Measurements from ENCODE around the gene DHRS2. TPM values are rescaled to one million over a fixed set of nuclear protein-coding genes. Genes with fewer than 3 reads are reported as not detected.
"Not testable (repeated sequence)": the region's sequence is repeated elsewhere in the genome, so short reads cannot be mapped to it uniquely, and the experiment has no call there.

The DHRS2 gene
- total RNA-seq, 1 experiment from 2014 or later, result 0.42 TPM

GRCh38 chr14:23660290-23661226 lies 24.4 kb downstream of the DHRS2 start:
- no peak for DNase-seq (ENCODE audit: low read depth, low spot score)
- in situ Hi-C loops (cut with HindIII; ENCODE audit: low pct_unique_long_range_greater_than_20kb, low sequenced_read_pairs), result no loop called here

GRCh38 chr14:23661542-23661941 lies 25.4 kb downstream of the DHRS2 start:
- in situ Hi-C loops (cut with HindIII; ENCODE audit: low pct_unique_long_range_greater_than_20kb, low sequenced_read_pairs), result no loop called here
- no peak for DNase-seq (ENCODE audit: low read depth, low spot score)

GRCh38 chr14:23663127-23663526 lies 27.0 kb downstream of the DHRS2 start:
- in situ Hi-C loops (cut with HindIII; ENCODE audit: low pct_unique_long_range_greater_than_20kb, low sequenced_read_pairs), result no loop called here
- no peak for DNase-seq (ENCODE audit: low read depth, low spot score)

- no peak for DNase-seq (ENCODE audit: low read depth, low spot score)
- in situ Hi-C loops (cut with HindIII; ENCODE audit: low pct_unique_long_range_greater_than_20kb, low sequenced_read_pairs), result no loop called here
Measured at GRCh38 chr14:23663711-23664110, 27.5 kb downstream of the DHRS2 start.

- in situ Hi-C loops (cut with HindIII; ENCODE audit: low pct_unique_long_range_greater_than_20kb, low sequenced_read_pairs), result no loop called here
- DNase-seq (ENCODE audit: low read depth, low spot score), result no peak
Measured at GRCh38 chr14:23664207-23664885, 28.2 kb downstream of the DHRS2 start.

- in situ Hi-C loops (cut with HindIII; ENCODE audit: low pct_unique_long_range_greater_than_20kb, low sequenced_read_pairs), result no loop called here
- DNase-seq (ENCODE audit: low read depth, low spot score), result no peak
Measured at GRCh38 chr14:23665302-23666016, 29.3 kb downstream of the DHRS2 start.

GRCh38 chr14:23667134-23667533 lies 31.0 kb downstream of the DHRS2 start:
- in situ Hi-C loops (cut with HindIII; ENCODE audit: low pct_unique_long_range_greater_than_20kb, low sequenced_read_pairs), result no loop called here
- no peak for DNase-seq (ENCODE audit: low read depth, low spot score)

GRCh38 chr14:23669441-23669840 lies 33.3 kb downstream of the DHRS2 start:
- in situ Hi-C loops (cut with HindIII; ENCODE audit: low pct_unique_long_range_greater_than_20kb, low sequenced_read_pairs), result no loop called here

GRCh38 chr14:23670481-23670880 lies 34.3 kb downstream of the DHRS2 start:
- in situ Hi-C loops (cut with HindIII; ENCODE audit: low pct_unique_long_range_greater_than_20kb, low sequenced_read_pairs), result no loop called here
- DNase-seq (ENCODE audit: low read depth, low spot score), result no peak

More at GRCh38 chr14:23669441-23669840, 33.3 kb downstream of the DHRS2 start:
- no peak for DNase-seq (ENCODE audit: low read depth, low spot score)

GRCh38 chr14:23672200-23672599 lies 36.0 kb downstream of the DHRS2 start:
- no peak for DNase-seq (ENCODE audit: low read depth, low spot score)

GRCh38 chr14:23675337-23675736 lies 39.2 kb downstream of the DHRS2 start:
- in situ Hi-C loops (cut with HindIII; ENCODE audit: low pct_unique_long_range_greater_than_20kb, low sequenced_read_pairs), result no loop called here

More at GRCh38 chr14:23672200-23672599, 36.0 kb downstream of the DHRS2 start:
- in situ Hi-C loops (cut with HindIII; ENCODE audit: low pct_unique_long_range_greater_than_20kb, low sequenced_read_pairs), result no loop called here

GRCh38 chr14:23675906-23676305 lies 39.7 kb downstream of the DHRS2 start:
- in situ Hi-C loops (cut with HindIII; ENCODE audit: low pct_unique_long_range_greater_than_20kb, low sequenced_read_pairs), result no loop called here
- DNase-seq (ENCODE audit: low read depth, low spot score), result no peak

More at GRCh38 chr14:23675337-23675736, 39.2 kb downstream of the DHRS2 start:
- no peak for DNase-seq (ENCODE audit: low read depth, low spot score)

- in situ Hi-C loops (cut with HindIII; ENCODE audit: low pct_unique_long_range_greater_than_20kb, low sequenced_read_pairs), result no loop called here
- DNase-seq (ENCODE audit: low read depth, low spot score), result no peak
Measured at GRCh38 chr14:23681337-23681736, 45.2 kb downstream of the DHRS2 start.

- DNase-seq (ENCODE audit: low read depth, low spot score); in situ Hi-C loops (cut with HindIII; ENCODE audit: low pct_unique_long_range_greater_than_20kb, low sequenced_read_pairs): not testable (repeated sequence)
Measured at GRCh38 chr14:23689709-23690514, 53.7 kb downstream of the DHRS2 start.

GRCh38 chr14:23692416-23692815 lies 56.3 kb downstream of the DHRS2 start:
- DNase-seq (ENCODE audit: low read depth, low spot score), result no peak
- in situ Hi-C loops (cut with HindIII; ENCODE audit: low pct_unique_long_range_greater_than_20kb, low sequenced_read_pairs), result no loop called here

GRCh38 chr14:23693252-23693775 lies 57.1 kb downstream of the DHRS2 start:
- no peak for DNase-seq (ENCODE audit: low read depth, low spot score)
- in situ Hi-C loops (cut with HindIII; ENCODE audit: low pct_unique_long_range_greater_than_20kb, low sequenced_read_pairs), result no loop called here
